OCI-LY7 (cell line): ENCODE results near the gene CDC42BPG. TPM values are rescaled to one million over a fixed set of nuclear protein-coding genes. Genes with fewer than 3 reads are reported as not detected.
A peak's percentile ranks its signal among the peaks of the same experiment; 100 is the strongest.

Experiments used
- BruUV-seq: library from RNA; stranded (reverse); fragments of 400-500 nt; replicated peaks from 2 replicates; lab custom pipeline; 2021; lab: Mats Ljungman, UMichigan
- CTCF ChIA-PET: fragments of 300-600 bp; sonication (Branson Sonifier 250); formaldehyde crosslinking; loops from one replicate; lab custom pipeline; 2022; ENCODE audit warnings: antibody characterized with exemption; ENCODE audit not compliant: unreplicated experiment; lab: Charles Lee
- POLR2A ChIA-PET: fragments of 300-600 bp; sonication (Branson Sonifier 250); formaldehyde crosslinking; loops from one replicate; lab custom pipeline; 2022; ENCODE audit warnings: antibody characterized with exemption; lab: Charles Lee
- DNase-seq: peaks from one replicate; pipeline ENCODE4 v3.0.0-alpha.2; 2015; ENCODE audit warnings: low spot score
- H2AFZ ChIP-seq: fragments of 200-600 bp; sonication (generic), shearing (Covaris generic); 2 replicates; pipeline ENCODE4 v1.6.1; 2014; ENCODE audit warnings: mild to moderate bottlenecking, antibody characterized with exemption, low read length, moderate library complexity
- H3K27ac ChIP-seq: fragments of 200-600 bp; sonication (generic); 2 replicates; pipeline ENCODE4 v1.5.1; 2014; ENCODE audit warnings: mixed run types, low read depth, mild to moderate bottlenecking, moderate library complexity, low read length, inconsistent platforms; ENCODE audit not compliant: poor library complexity, severe bottlenecking
- H3K36me3 ChIP-seq: fragments of 200-600 bp; sonication (generic); 2 replicates; pipeline ENCODE4 v1.6.1; 2014; ENCODE audit warnings: mild to moderate bottlenecking, antibody characterized with exemption, low read length, moderate library complexity, mixed read lengths; ENCODE audit not compliant: insufficient read depth
- H3K4me1 ChIP-seq: fragments of 200-600 bp; sonication (generic); 2 replicates; pipeline ENCODE4 v1.5.1; 2014; ENCODE audit warnings: mild to moderate bottlenecking, low read length; ENCODE audit not compliant: insufficient read depth, poor library complexity, severe bottlenecking
- H3K4me2 ChIP-seq: fragments of 200-600 bp; sonication (generic); 2 replicates; pipeline ENCODE4 v1.6.1; 2014; ENCODE audit warnings: mild to moderate bottlenecking, low read length
- H3K4me3 ChIP-seq: fragments of 200-600 bp; sonication (generic); 2 replicates; pipeline ENCODE4 v1.5.1; 2014; ENCODE audit warnings: mild to moderate bottlenecking, low read depth, low read length; ENCODE audit not compliant: poor library complexity, severe bottlenecking
- H3K79me2 ChIP-seq: fragments of 200-600 bp; sonication (generic); 2 replicates; pipeline ENCODE4 v1.6.1; 2016; ENCODE audit warnings: low read depth, mild to moderate bottlenecking, low read length, moderate library complexity, mixed read lengths; ENCODE audit not compliant: insufficient read depth
- H3K9me2 ChIP-seq: fragments of 200-600 bp; sonication (generic); 2 replicates; pipeline ENCODE4 v1.6.1; 2016; ENCODE audit warnings: mild to moderate bottlenecking, low read length, mixed read lengths; ENCODE audit not compliant: insufficient read depth
- H3K9me3 ChIP-seq: fragments of 200-600 bp; sonication (generic); 2 replicates; pipeline ENCODE4 v1.6.1; 2014; ENCODE audit warnings: mild to moderate bottlenecking, mixed run types, low read length, mixed read lengths
- H4K20me1 ChIP-seq: fragments of 200-600 bp; sonication (generic); 2 replicates; pipeline ENCODE4 v1.6.1; 2014; ENCODE audit warnings: mild to moderate bottlenecking, antibody characterized with exemption, low read length, moderate library complexity, mixed read lengths; ENCODE audit not compliant: insufficient read depth
- EZH2phosphoT487 ChIP-seq: fragments of 200-600 bp; sonication (generic); IDR thresholded peaks from 2 replicates; pipeline ENCODE4 v1.6.1; 2018; ENCODE audit warnings: low read depth, borderline replicate concordance, mild to moderate bottlenecking, mixed run types, antibody characterized with exemption, low read length, moderate library complexity, mixed read lengths
- intact Hi-C: fragments of 100-400 bp; cut with micrococcal nuclease; formaldehyde crosslinking; loops from one replicate; pipeline ENCODE4 v1.10.0; 2022; ENCODE audit not compliant: unreplicated experiment
- total RNA-seq, 2 experiments: library from RNA; depleted of rRNA in 1 of 2; stranded (reverse); fragments of >200 nt in 1 of 2; shearing (Covaris generic) in 1 of 2; gene quantifications; 2 replicates each; pipeline ENCODE4 v1.2.3, GENCODE V29; 2014 to 2022
- TF ChIP-seq, protein P1 (sequence below): fragments of 200-600 bp; sonication (generic); conservative IDR thresholded peaks from 2 replicates; pipeline ENCODE4 v1.5.1; 2014; ENCODE audit warnings: mild to moderate bottlenecking, antibody characterized with exemption, low read length, moderate library complexity, mixed read lengths

CDC42BPG gene
- total RNA-seq, 2 experiments from 2014 or later: 3.5 to 4.9 TPM

DNA sequence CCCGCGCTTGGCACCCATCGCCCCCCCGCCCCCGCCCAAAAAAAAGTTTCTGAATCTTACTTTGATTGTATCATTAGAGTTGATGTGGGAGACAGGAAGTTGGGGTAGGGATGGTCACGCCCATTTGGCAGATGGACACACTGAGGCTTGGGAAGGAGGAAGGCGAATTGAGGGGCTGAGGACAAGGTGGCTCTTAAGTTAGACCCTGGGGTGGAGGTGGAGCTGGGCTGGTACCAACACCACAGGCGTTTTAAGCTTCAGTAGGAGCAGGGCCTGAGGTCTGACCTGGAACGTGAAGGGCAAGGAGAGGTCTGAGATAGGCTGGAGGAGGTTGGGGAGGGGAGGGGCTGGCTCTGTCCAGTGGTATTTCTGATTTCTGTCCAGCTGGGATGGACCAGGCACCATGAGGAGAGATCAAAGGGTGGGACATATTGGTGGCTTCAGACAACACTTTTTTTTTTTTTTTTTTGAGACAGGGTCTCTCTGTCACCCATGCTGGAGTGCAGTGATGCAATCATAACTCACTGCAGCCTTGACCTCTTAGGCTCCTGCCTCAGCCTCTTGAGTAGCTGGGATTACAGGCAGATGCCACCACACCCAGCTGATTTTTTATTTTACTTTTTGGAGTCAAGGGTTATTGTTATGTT is 799 bp upstream of the CDC42BPG start:
- no TSS peak for BruUV-seq
- peaks cover 54% of the 10 kb centered on the region for H3K4me1 ChIP-seq
- no peaks in the 10 kb centered on the region for H3K36me3 ChIP-seq
- no peaks in the 10 kb centered on the region for H3K9me3 ChIP-seq
- H4K20me1 ChIP-seq: no peaks in the 10 kb centered on the region
- intact Hi-C loops: loop anchor here (2.0 to 10.0 kb wide), 4 partner anchors 58 to 470 kb away; partner anchors contain the start of genes CDC42EP2, CDCA5, SNX15 and ZFPL1
- TF ChIP-seq, protein P1, sequence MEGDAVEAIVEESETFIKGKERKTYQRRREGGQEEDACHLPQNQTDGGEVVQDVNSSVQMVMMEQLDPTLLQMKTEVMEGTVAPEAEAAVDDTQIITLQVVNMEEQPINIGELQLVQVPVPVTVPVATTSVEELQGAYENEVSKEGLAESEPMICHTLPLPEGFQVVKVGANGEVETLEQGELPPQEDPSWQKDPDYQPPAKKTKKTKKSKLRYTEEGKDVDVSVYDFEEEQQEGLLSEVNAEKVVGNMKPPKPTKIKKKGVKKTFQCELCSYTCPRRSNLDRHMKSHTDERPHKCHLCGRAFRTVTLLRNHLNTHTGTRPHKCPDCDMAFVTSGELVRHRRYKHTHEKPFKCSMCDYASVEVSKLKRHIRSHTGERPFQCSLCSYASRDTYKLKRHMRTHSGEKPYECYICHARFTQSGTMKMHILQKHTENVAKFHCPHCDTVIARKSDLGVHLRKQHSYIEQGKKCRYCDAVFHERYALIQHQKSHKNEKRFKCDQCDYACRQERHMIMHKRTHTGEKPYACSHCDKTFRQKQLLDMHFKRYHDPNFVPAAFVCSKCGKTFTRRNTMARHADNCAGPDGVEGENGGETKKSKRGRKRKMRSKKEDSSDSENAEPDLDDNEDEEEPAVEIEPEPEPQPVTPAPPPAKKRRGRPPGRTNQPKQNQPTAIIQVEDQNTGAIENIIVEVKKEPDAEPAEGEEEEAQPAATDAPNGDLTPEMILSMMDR: no peak
- no peak for TF ChIP-seq EZH2phosphoT487
- H3K4me2 ChIP-seq: peak overlapping the region; percentile 74
- H2AFZ ChIP-seq: peak overlapping the region; percentile 72
- H3K27ac ChIP-seq: peak overlapping the region; percentile 38
- no peaks in the 10 kb centered on the region for H3K9me2 ChIP-seq
- no peaks in the 10 kb centered on the region for H3K79me2 ChIP-seq
- peak overlapping the region; percentile 71 for H3K4me3 ChIP-seq
- CTCF ChIA-PET: no interaction called here
- POLR2A ChIA-PET: interaction anchor here (0.6 to 1.6 kb wide), 4 partner anchors 14 to 164 kb away, joined by 3 to 10 read pairs (median 4); no protein-coding TSS in a partner anchor
- DNase-seq: no peak

DNA sequence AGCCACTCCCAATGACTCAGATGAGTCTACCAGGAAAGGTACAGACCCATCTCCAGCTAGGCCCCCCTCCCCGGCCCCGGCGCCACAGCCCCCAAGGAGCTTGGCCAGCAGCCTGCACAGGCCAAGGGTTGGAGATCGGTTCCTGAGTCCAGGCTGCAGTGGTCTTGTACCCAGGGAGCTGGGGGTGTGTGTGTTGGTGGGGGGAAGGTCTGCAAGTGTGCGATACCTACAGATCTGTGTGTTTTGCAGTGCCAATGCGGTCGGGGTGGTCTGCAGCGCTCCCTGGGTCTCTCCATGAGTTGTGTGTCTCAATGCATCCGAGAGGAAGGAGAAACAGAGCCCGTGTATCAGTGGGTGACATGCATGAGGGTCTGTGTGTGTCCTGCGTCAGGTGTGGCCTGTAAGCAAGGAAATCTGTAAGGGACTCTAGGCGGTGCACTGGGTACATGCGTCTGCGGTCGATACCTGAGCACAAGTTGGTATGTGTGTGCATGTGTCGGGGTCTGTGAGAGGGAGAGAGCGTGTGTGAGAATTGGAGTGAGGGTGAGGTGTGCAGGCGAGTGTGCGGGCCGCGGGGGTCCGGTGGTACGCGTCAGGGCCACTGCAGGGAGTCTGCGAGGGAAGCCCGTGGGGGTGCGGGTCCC is 645 bp downstream of the CDC42BPG start:
- no peak overlapping the region for H3K27ac ChIP-seq
- DNase-seq: no peak
- intact Hi-C loops: loop anchor here (1.0 to 10.0 kb wide), 4 partner anchors 42 to 471 kb away; partner anchors contain the start of genes CDC42EP2, CDCA5 and ZFPL1
- peak overlapping the region; percentile 6; the same call in 1 of the 2 replicates for H2AFZ ChIP-seq
- peak overlapping the region; percentile 71 for H3K4me3 ChIP-seq
- CTCF ChIA-PET: interaction anchor here (0.6 to 1.1 kb wide), 3 partner anchors 20 to 44 kb away, joined by 4 to 6 read pairs (median 5); no protein-coding TSS in a partner anchor
- no peaks in the 10 kb centered on the region for H3K9me3 ChIP-seq
- no peaks in the 10 kb centered on the region for H4K20me1 ChIP-seq
- H3K79me2 ChIP-seq: no peaks in the 10 kb centered on the region
- H3K4me2 ChIP-seq: peak overlapping the region; percentile 74
- no TSS peak for BruUV-seq
- H3K36me3 ChIP-seq: no peaks in the 10 kb centered on the region
- H3K4me1 ChIP-seq: peaks cover 40% of the 10 kb centered on the region
- H3K9me2 ChIP-seq: no peaks in the 10 kb centered on the region
- POLR2A ChIA-PET: interaction anchor here (0.5 to 0.6 kb wide), 3 partner anchors 39 to 1813 kb away, joined by 3 to 5 read pairs (median 4); no protein-coding TSS in a partner anchor
- TF ChIP-seq, protein P1: no peak
- TF ChIP-seq EZH2phosphoT487: no peak
